Liver (tissue), 9 donors: Measurements from ENCODE around the gene GABRD. TPM values are rescaled to one million over a fixed set of nuclear protein-coding genes. Genes with fewer than 3 reads are reported as not detected.

Experiments
- DNase-seq: peaks from one replicate; pipeline ENCODE4 v3.0.0-alpha.2; 2017; ENCODE audit warnings: low spot score
- H3K27ac ChIP-seq, 2 donors: one replicate each; pipeline ENCODE4 v1.7.0; 2013; ENCODE audit warnings: inconsistent platforms in 2 of 2, low read length in 2 of 2, control low read depth in 1 of 2, low read depth in 1 of 2, mild to moderate bottlenecking in 1 of 2
- H3K27me3 ChIP-seq, 4 donors: one replicate each; pipeline versions ENCODE4 v1.6.1 to v1.7.0; 2013; ENCODE audit warnings: low read length in 3 of 4, inconsistent platforms in 1 of 4, mild to moderate bottlenecking in 1 of 4, moderate library complexity in 1 of 4; ENCODE audit not compliant: control insufficient read depth in 4 of 4, insufficient read depth in 4 of 4
- H3K36me3 ChIP-seq, 4 donors: one replicate each; pipeline versions ENCODE4 v1.6.1 to v1.7.0; 2013; ENCODE audit warnings: low read length in 3 of 4, mild to moderate bottlenecking in 3 of 4, low read depth in 1 of 4, moderate library complexity in 1 of 4; ENCODE audit not compliant: control insufficient read depth in 4 of 4, insufficient read depth in 3 of 4
- H3K4me1 ChIP-seq, 4 donors: one replicate each; pipeline versions ENCODE4 v1.6.1 to v1.7.0; 2013; ENCODE audit warnings: low read length in 3 of 4, mild to moderate bottlenecking in 3 of 4, moderate library complexity in 1 of 4; ENCODE audit not compliant: control insufficient read depth in 4 of 4, insufficient read depth in 4 of 4
- H3K4me3 ChIP-seq, 3 donors: one replicate each; pipeline versions ENCODE4 v1.6.1 to v1.7.0; 2013; ENCODE audit warnings: low read length in 3 of 3, control low read depth in 1 of 3, low read depth in 1 of 3, mild to moderate bottlenecking in 1 of 3
- H3K9ac ChIP-seq, 2 donors: one replicate each; pipeline ENCODE4 v1.7.0; 2013; ENCODE audit warnings: low read length in 2 of 2, mild to moderate bottlenecking in 2 of 2, moderate library complexity in 2 of 2, control low read depth in 1 of 2, low read depth in 1 of 2
- H3K9me3 ChIP-seq, 4 donors: one replicate each; pipeline versions ENCODE4 v1.6.1 to v1.7.0; 2013; ENCODE audit warnings: low read length in 3 of 4; ENCODE audit not compliant: control insufficient read depth in 4 of 4
- EGR1 ChIP-seq, 2 donors: IDR thresholded peaks; 2 replicates each; pipeline ENCODE4 v1.6.1; 2016 to 2018; ENCODE audit warnings: antibody characterized with exemption in 2 of 2, low read depth in 2 of 2
- FOXA2 ChIP-seq: IDR thresholded peaks from 2 replicates; pipeline ENCODE4 v1.6.1; 2016; ENCODE audit warnings: antibody characterized with exemption
- GABPA ChIP-seq, 2 donors: IDR thresholded peaks in 1 of 2; conservative IDR thresholded peaks in 1 of 2; 2 replicates each; pipeline ENCODE4 v1.6.1; 2016; ENCODE audit warnings: antibody characterized with exemption in 2 of 2, mild to moderate bottlenecking in 1 of 2, moderate library complexity in 1 of 2
- NR2F2 ChIP-seq: IDR thresholded peaks from 2 replicates; pipeline ENCODE4 v1.6.1; 2016; ENCODE audit warnings: antibody characterized with exemption
- WGBS: extraction: QIAGEN DNeasy Blood & Tissue Kit; methylation state at CpG from one replicate; pipeline ENCODE4 v1.1.7; 2013; 5-methylcytosine and 5-hydroxymethylcytosine counted together
- polyA plus RNA-seq, 2 donors: library from polyadenylated mRNA; stranded (reverse) in 1 of 2; unstranded in 1 of 2; fragments of 200-250 nt in 1 of 2; fragments of >200 nt in 1 of 2; fragmentation: Nextera tagmentation in 1 of 2; extraction: Ambion mirVana in 1 of 2; gene quantifications; one replicate each; pipeline versions ENCODE4 v1.2.1 to v1.2.3, GENCODE V29; 2013 to 2015
- total RNA-seq, 2 donors: library from RNA; depleted of rRNA; stranded (reverse); fragments of >200 nt; gene quantifications; one replicate each; pipeline ENCODE4 v1.2.3, GENCODE V29; 2014
- TF ChIP-seq, protein P1 (sequence below): IDR thresholded peaks from 2 replicates; pipeline ENCODE4 v1.6.1; 2016; ENCODE audit warnings: antibody characterized with exemption, mild to moderate bottlenecking
- TF ChIP-seq, protein P2 (sequence below): fragments of 150-350 bp; IDR thresholded peaks from 2 replicates; pipeline ENCODE4 v1.5.1; 2017; ENCODE audit warnings: improper control_type of control experiment, low read depth, low read length; ENCODE audit not compliant: missing input control
- donor health status: healthy.
- donor health status: healthy.
- donor health status: healthy.
- donor health status: healthy.
- donor health status: healthy.

The GABRD gene
- total and polyA plus RNA-seq, 4 donors, result 0.29 TPM; not detected in 3

DNA sequence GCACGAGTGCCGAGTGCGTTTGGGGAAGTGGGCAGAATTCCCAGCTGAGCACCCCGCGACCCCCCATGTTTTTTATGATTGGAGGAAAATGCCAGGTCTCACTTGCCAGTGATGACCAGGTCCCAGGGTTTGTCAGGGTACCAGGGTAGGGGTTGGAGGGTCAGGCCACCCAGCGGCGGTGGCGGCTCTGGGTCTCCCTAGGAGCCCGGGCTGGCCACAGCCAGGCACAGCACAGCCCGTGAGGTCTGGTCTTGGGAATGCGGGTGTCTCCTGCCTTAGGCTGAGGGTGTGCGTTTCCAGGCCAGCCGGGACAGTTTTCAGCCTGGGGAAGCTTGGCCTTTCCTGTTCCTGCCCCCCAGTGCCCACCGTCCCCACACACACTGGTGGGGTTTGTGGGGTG, 53.7 kb downstream of the GABRD start (continued):
- TF ChIP-seq, protein P1, sequence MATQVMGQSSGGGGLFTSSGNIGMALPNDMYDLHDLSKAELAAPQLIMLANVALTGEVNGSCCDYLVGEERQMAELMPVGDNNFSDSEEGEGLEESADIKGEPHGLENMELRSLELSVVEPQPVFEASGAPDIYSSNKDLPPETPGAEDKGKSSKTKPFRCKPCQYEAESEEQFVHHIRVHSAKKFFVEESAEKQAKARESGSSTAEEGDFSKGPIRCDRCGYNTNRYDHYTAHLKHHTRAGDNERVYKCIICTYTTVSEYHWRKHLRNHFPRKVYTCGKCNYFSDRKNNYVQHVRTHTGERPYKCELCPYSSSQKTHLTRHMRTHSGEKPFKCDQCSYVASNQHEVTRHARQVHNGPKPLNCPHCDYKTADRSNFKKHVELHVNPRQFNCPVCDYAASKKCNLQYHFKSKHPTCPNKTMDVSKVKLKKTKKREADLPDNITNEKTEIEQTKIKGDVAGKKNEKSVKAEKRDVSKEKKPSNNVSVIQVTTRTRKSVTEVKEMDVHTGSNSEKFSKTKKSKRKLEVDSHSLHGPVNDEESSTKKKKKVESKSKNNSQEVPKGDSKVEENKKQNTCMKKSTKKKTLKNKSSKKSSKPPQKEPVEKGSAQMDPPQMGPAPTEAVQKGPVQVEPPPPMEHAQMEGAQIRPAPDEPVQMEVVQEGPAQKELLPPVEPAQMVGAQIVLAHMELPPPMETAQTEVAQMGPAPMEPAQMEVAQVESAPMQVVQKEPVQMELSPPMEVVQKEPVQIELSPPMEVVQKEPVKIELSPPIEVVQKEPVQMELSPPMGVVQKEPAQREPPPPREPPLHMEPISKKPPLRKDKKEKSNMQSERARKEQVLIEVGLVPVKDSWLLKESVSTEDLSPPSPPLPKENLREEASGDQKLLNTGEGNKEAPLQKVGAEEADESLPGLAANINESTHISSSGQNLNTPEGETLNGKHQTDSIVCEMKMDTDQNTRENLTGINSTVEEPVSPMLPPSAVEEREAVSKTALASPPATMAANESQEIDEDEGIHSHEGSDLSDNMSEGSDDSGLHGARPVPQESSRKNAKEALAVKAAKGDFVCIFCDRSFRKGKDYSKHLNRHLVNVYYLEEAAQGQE, result no peak
- no peak for TF ChIP-seq NR2F2

DNA sequence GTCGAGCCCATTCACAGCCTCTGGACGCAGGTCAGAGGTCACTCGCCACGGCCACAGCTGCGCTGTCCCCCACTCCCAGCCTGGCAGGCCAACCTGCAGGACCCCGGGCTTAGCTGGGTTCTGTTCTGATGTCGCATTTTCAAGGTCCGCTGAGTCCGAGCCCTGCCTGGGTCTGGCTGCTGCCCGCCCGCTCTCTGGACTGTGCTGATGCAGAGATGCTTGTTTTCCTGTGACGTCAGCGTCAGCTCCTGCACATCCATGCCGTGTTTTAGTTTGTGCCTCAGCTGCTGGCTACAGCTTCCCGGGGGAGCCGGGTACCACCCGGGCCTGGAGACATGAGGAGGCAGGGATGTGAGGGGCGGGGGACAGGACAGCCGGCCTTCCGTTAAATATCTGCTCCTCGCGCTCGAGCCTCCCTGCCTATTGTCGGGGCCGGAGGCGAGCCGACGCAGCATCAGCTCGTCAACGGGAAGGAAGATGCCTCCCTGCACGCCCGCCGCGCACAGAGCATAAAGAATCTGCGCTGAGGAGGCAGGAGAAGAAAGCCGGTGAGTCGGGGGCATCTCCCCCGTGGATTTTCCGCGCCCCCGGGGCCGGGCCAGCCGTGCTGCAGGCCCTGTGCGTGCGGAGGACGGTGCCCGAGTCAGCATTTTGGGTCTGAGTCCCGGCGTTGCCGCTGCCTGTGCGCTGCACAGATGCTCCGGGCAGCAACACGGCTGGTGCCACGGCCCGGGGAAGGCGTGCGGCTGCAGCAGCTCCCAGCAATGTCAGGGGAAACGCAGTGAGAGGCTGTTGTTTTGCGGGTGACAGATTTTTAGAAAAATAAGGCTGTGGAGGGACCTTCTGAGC, 54.5 kb downstream of the GABRD start:
- H3K27me3 ChIP-seq, result no peaks in the 10 kb centered on the region

DNA sequence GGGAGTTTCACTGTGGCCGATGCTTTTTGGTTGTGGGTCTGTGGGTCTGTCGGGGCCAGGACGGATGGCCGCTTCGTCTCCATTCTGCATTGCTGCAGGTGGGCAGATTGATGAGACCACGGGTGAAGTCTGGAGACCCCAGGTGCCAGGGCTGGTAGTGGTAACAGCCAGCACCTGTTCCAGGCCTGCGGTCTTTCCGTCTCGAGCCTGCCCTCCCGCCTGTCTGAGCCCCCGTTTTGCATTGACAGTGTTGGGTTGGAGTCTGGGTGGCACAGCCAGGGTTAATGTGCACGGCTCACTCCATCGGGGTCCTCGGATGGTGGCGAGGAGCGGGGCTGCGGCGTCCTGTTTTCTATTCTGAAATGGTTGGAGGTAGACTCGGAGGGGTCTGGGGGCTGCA, 55.3 kb downstream of the GABRD start:
- DNase-seq, result no peak
- no peak overlapping the region for H3K4me3 ChIP-seq
- TF ChIP-seq FOXA2 (no peak), EGR1 (IDR thresholded peaks at IDR 0.05; ENCODE audit: low read depth in 2 of 2) (no peak), NR2F2 (no peak)
- peaks cover 3 to 20% (median 14%) of the 10 kb centered on the region in 4 donors for H3K9me3 ChIP-seq
- peaks cover 4 to 16% (median 13%) of the 10 kb centered on the region in 4 donors for H3K36me3 ChIP-seq
- 88% methylated on average over 19 of the region's 19 CpGs for WGBS
- no peaks in the 10 kb centered on the region for H3K4me1 ChIP-seq
- no peaks in the 10 kb centered on the region for H3K27me3 ChIP-seq
- no peak overlapping the region for H3K9ac ChIP-seq
- H3K27ac ChIP-seq, result no peak overlapping the region

More for the DNA sequence above, 54.5 kb downstream of the GABRD start:
- WGBS, result 89% methylated on average over 59 of the region's 59 CpGs
- TF ChIP-seq, protein P2, sequence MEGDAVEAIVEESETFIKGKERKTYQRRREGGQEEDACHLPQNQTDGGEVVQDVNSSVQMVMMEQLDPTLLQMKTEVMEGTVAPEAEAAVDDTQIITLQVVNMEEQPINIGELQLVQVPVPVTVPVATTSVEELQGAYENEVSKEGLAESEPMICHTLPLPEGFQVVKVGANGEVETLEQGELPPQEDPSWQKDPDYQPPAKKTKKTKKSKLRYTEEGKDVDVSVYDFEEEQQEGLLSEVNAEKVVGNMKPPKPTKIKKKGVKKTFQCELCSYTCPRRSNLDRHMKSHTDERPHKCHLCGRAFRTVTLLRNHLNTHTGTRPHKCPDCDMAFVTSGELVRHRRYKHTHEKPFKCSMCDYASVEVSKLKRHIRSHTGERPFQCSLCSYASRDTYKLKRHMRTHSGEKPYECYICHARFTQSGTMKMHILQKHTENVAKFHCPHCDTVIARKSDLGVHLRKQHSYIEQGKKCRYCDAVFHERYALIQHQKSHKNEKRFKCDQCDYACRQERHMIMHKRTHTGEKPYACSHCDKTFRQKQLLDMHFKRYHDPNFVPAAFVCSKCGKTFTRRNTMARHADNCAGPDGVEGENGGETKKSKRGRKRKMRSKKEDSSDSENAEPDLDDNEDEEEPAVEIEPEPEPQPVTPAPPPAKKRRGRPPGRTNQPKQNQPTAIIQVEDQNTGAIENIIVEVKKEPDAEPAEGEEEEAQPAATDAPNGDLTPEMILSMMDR, result no peak
- TF ChIP-seq GABPA (IDR thresholded peaks at IDR 0.05 in 1 of 2, conservative IDR thresholded peaks at IDR 0.05 in 1 of 2), result no peak
- TF ChIP-seq EGR1 (IDR thresholded peaks at IDR 0.05; ENCODE audit: low read depth in 2 of 2), result no peak
- Histone ChIP-seq H3K9me3 (peaks cover 3 to 20% (median 12%) of the 10 kb centered on the region in 4 donors), H3K4me3 (no peak overlapping the region), H3K36me3 (peaks cover 5 to 16% (median 13%) of the 10 kb centered on the region in 4 donors), H3K27ac (no peak overlapping the region), H3K4me1 (no peaks in the 10 kb centered on the region), H3K9ac (no peak overlapping the region)
- DNase-seq, result no peak
